Neutrophil (primary cell): Measurements from ENCODE around the gene KRTAP2-3.
"Not testable (repeated sequence)": the region's sequence is repeated elsewhere in the genome, so short reads cannot be mapped to it uniquely, and the experiment has no call there.

Experiments
- H3K27ac ChIP-seq: fragments of 200-600 bp; sonication (generic); 2 replicates; pipeline ENCODE4 v1.5.1; 2016; ENCODE audit warnings: mild to moderate bottlenecking, moderate library complexity
- H3K27me3 ChIP-seq: fragments of 200-600 bp; sonication (generic); 2 replicates; pipeline ENCODE4 v1.6.0; 2016; ENCODE audit warnings: mild to moderate bottlenecking
- H3K36me3 ChIP-seq: fragments of 200-600 bp; sonication (generic); 2 replicates; pipeline ENCODE4 v1.5.1; 2017
- H3K4me1 ChIP-seq, 2 experiments: fragments of 200-600 bp in 1 of 2; sonication (generic) in 1 of 2; 1 replicate in 1 of 2; 2 replicates in 1 of 2; pipeline versions ENCODE4 v1.5.1 to v1.6.1; 2013 to 2016; ENCODE audit warnings: low read depth in 1 of 2, low read length in 1 of 2, mild to moderate bottlenecking in 1 of 2, moderate library complexity in 1 of 2; ENCODE audit not compliant: control insufficient read depth in 1 of 2, insufficient read depth in 1 of 2
- H3K4me3 ChIP-seq, 2 experiments: fragments of 200-600 bp in 1 of 2; sonication (generic) in 1 of 2; 1 replicate in 1 of 2; 2 replicates in 1 of 2; pipeline ENCODE4 v1.5.1; 2013 to 2016; ENCODE audit warnings: low read depth in 1 of 2, low read length in 1 of 2, mild to moderate bottlenecking in 1 of 2, moderate library complexity in 1 of 2
- H3K9me3 ChIP-seq: fragments of 200-600 bp; sonication (generic); 2 replicates; pipeline ENCODE4 v1.5.1; 2016
- TF ChIP-seq, protein P1 (sequence below): fragments of 200-600 bp; sonication (generic); IDR thresholded peaks from 2 replicates; pipeline ENCODE4 v1.5.1; 2016; ENCODE audit warnings: antibody characterized with exemption

Gene KRTAP2-3, protein sequence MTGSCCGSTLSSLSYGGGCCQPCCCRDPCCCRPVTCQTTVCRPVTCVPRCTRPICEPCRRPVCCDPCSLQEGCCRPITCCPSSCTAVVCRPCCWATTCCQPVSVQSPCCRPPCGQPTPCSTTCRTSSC

DNA sequence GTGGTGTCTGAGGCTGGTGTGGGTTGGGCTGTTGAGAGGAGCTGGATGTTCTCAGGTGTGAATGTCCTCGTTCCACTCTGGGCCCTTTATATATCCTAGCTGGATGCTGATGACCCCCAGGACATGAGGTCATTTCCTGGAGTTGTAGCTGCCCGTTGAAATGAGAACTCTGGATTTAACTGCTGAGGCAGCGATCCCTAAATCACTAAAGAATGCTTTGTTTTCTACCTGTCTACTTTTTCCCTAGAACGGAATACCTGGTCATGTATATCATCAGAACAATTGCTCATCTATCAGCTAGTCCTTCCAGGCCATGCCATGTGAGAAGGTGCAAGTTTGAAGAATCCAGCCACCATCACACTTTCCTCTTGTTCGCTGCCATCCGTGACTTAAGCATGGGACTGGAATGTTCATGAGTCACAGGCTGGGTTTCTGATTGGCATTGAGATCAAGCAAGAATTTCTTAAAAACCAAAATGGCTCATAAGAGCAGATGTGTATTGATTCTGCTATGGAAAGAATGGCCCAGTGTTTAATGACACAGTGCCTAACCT is at the start of gene KRTAP2-3:
KRTAP2-3 (minus strand) TSS at position 63 of the 553 bp plus-strand sequence. CDS start 64 bp downstream, outside the sequence.
- no peaks in the 10 kb centered on the region for H3K36me3 ChIP-seq
- no peaks in the 10 kb centered on the region for H3K9me3 ChIP-seq
- no peaks in the 10 kb centered on the region for H3K4me1 ChIP-seq
- TF ChIP-seq, protein P1, sequence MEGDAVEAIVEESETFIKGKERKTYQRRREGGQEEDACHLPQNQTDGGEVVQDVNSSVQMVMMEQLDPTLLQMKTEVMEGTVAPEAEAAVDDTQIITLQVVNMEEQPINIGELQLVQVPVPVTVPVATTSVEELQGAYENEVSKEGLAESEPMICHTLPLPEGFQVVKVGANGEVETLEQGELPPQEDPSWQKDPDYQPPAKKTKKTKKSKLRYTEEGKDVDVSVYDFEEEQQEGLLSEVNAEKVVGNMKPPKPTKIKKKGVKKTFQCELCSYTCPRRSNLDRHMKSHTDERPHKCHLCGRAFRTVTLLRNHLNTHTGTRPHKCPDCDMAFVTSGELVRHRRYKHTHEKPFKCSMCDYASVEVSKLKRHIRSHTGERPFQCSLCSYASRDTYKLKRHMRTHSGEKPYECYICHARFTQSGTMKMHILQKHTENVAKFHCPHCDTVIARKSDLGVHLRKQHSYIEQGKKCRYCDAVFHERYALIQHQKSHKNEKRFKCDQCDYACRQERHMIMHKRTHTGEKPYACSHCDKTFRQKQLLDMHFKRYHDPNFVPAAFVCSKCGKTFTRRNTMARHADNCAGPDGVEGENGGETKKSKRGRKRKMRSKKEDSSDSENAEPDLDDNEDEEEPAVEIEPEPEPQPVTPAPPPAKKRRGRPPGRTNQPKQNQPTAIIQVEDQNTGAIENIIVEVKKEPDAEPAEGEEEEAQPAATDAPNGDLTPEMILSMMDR, result no peak
- no peak within 1 kb of the TSS for H3K27ac ChIP-seq
- no peak within 1 kb of the TSS for H3K4me3 ChIP-seq
- H3K27me3 ChIP-seq, result peaks cover 95% of the 10 kb centered on the region

DNA sequence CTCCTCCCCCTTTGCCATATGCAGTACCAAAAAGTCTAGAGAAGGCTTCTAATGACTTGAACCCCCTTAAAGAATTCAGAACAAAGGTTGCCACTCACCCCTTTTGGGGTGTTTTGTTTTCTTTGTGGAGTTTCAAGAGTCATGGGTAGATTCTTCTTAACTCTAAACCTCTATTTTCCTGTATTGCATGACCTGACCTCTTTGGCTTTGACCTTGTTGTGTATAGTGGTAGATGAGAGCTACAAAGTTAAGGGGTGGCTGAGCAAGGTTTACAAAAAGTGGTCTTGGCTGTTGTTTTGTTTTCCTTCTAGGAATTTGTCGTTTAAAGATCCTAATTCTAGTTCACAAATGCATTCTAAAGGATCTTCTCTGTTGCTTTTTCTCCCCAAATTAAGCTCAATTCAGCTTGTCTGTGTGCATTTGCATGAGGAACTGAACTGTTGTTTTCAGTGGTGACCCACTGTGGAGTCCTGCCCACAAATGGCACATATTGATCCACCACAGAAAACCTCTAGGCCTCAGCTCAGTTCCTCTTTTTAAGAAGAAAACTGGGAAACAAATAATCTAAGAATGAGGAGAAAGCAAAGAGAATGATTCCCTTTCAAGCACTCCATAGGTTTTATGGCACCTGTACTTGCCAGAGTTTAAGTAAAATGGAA is 48.9 kb upstream of the KRTAP2-3 start:
- H3K4me1 ChIP-seq, H3K4me3 ChIP-seq, H3K9me3 ChIP-seq, H3K27ac ChIP-seq, H3K36me3 ChIP-seq, H3K27me3 ChIP-seq: not testable (repeated sequence)

DNA sequence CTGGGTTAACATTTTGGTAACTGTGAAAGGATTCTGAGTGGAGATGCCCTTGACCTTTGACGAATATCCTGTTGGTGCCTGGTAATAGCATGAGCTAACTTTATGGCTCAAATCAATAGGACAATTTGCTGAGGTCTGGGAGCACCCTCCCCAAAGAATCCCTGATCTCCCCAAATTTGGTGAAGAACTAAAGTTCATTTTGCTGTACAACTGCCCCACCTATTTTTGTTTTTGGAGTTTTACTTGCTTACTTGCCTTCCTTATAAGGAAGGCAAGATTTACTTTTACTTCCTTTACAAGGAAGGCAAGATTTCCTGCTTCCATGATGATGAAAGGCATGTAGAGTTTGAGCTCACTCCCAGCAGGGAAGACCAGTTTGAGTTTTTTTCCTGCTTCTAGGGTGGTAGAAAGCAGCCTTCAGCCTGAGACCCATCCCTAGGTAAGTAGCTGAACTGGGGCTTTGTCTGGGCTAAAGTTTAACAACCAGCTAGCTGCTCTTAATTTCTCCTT is 48.1 kb upstream of the KRTAP2-3 start:
- H3K27me3 ChIP-seq, result no peaks in the 10 kb centered on the region
- TF ChIP-seq, protein P1, result no peak
- no peak overlapping the region for H3K27ac ChIP-seq
- H3K36me3 ChIP-seq, result no peaks in the 10 kb centered on the region
- no peak overlapping the region for H3K4me3 ChIP-seq
- H3K4me1 ChIP-seq, result no peaks in the 10 kb centered on the region
- H3K9me3 ChIP-seq, result no peaks in the 10 kb centered on the region

DNA sequence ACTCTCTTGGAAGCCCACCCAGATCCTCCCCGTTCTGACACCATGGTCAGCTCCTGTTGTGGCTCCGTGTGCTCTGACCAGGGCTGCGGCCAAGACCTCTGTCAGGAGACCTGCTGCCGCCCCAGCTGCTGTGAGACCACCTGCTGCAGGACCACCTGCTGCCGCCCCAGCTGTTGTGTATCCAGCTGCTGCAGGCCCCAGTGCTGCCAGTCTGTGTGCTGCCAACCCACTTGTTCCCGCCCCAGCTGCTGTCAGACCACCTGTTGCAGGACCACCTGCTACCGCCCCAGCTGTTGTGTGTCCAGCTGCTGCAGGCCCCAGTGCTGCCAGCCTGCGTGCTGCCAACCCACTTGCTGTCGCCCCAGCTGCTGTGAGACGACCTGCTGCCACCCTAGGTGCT is 45.4 kb upstream of the KRTAP2-3 start, which contains the start of gene KRTAP4-9:
KRTAP4-9 (plus strand) TSS at position 43 of the 400 bp plus-strand sequence; CDS start at position 43, 0 bp downstream.
- not testable (repeated sequence) for H3K36me3 ChIP-seq, H3K27ac ChIP-seq, H3K27me3 ChIP-seq, H3K9me3 ChIP-seq, H3K4me1 ChIP-seq, H3K4me3 ChIP-seq

DNA sequence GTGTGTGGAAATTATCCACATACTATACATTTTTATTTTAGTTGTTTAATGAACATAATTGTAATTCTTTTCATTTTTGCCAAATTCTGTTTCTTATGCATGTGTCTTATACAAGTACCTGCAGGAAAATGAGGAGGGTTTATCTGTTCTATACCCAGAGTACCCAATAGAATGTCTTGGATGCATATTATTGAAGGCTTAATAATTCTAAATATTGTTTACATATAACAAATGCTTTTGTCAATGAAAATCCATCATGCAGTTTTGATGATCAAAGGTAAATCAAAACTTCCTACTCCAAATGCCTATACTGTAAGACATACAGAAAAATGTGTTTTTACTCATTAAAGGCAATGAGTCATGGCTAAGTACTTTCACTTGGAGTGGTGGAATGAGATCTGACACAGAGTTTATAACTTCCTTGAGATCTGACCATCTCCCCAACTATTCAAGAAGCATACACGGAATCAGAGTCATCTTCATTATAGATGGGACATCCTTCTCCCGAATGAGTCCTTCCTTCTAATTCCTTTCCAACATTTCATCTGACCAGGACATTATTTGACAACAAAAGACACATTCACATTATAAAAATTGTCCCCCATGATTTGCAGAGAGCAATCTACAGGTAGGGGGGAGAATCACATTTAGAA is 44.6 kb upstream of the KRTAP2-3 start:
- not testable (repeated sequence) for H3K36me3 ChIP-seq, H3K4me1 ChIP-seq, H3K4me3 ChIP-seq, H3K9me3 ChIP-seq, H3K27me3 ChIP-seq, H3K27ac ChIP-seq

DNA sequence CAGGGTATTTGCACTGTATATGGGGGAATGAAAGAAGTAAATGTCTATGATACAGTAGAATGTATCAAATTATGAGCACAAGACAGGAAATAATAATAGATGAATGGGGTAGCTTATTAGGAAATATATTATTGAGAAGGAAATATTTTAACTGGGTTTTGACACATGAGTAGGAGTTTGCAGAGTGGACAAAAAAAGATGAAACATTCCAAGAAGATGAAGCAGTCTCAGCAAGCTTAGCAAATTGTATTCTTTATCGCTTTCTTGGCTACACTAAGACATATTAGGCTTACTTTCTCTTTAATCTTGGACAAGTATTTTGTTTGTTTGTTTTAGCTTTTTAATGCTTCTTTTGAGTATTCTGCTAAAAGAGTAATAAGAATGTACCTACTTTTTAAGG is 44.0 kb upstream of the KRTAP2-3 start:
- Histone ChIP-seq H3K9me3 (no peaks in the 10 kb centered on the region), H3K27ac (no peak overlapping the region), H3K4me3 (no peak overlapping the region), H3K27me3 (no peaks in the 10 kb centered on the region), H3K36me3 (no peaks in the 10 kb centered on the region), H3K4me1 (no peaks in the 10 kb centered on the region)
- TF ChIP-seq, protein P1, result no peak
